BJ (cell line): Measurements from ENCODE around the gene NPTN. TPM values are rescaled to one million over a fixed set of nuclear protein-coding genes. Genes with fewer than 3 reads are reported as not detected.
A peak's percentile ranks its signal among the peaks of the same experiment; 100 is the strongest.

ENCODE experiments used
- CTCF ChIA-PET: fragments of 350-600 bp; formaldehyde crosslinking; extraction: SDS; loops from one replicate; lab custom pipeline; 2021; ENCODE audit warnings: antibody characterized with exemption, inconsistent platforms; lab: Yijun Ruan, JAX
- POLR2A ChIA-PET: fragments of 300-600 bp; sonication (Branson Sonifier 250); formaldehyde crosslinking; extraction: SDS; loops from one replicate; lab custom pipeline; 2021; ENCODE audit warnings: antibody characterized with exemption; lab: Charles Lee
- DNase-seq: peaks from one replicate; pipeline ENCODE4 v3.0.0-alpha.2; 2011; ENCODE audit warnings: low read depth
- H3K27me3 ChIP-seq: 2 replicates; pipeline ENCODE4 v1.6.0; 2011; ENCODE audit warnings: low read length; ENCODE audit not compliant: control insufficient read depth, insufficient read depth
- H3K36me3 ChIP-seq: 2 replicates; pipeline ENCODE4 v1.5.1; 2011; ENCODE audit warnings: low read length; ENCODE audit not compliant: control insufficient read depth, insufficient read depth
- H3K4me3 ChIP-seq: 2 replicates; pipeline ENCODE4 v1.5.1; 2011; ENCODE audit warnings: low read depth, mild to moderate bottlenecking, control low read depth, low read length
- CTCF ChIP-seq: IDR thresholded peaks from 2 replicates; pipeline ENCODE4 v1.5.1; 2011; ENCODE audit warnings: low read depth, mild to moderate bottlenecking, control low read depth, inconsistent platforms, low read length, moderate library complexity; ENCODE audit not compliant: insufficient read depth
- polyA plus RNA-seq: library from polyadenylated mRNA; depleted of rRNA; stranded (reverse); fragments of >200 nt; gene quantifications from 2 replicates; pipeline ENCODE4 v1.2.3, GENCODE V29; 2011

The NPTN gene
- polyA plus RNA-seq, 1 experiment: 406 TPM

GRCh38 chr15:73677146-73677607 is 44.0 kb upstream of the NPTN start:
- peaks cover 11% of the 10 kb centered on the region for H3K27me3 ChIP-seq
- peak; percentile 87 for TF ChIP-seq CTCF
- no peak overlapping the region for H3K4me3 ChIP-seq
- no peaks in the 10 kb centered on the region for H3K36me3 ChIP-seq
- CTCF ChIA-PET: interaction anchor here (0.6 to 13.9 kb wide), 23 partner anchors 10 to 1001 kb away, joined by 3 to 316 read pairs (median 4); partner anchors contain the start of gene NPTN
- DNase-seq: no peak
- POLR2A ChIA-PET: no interaction called here

GRCh38 chr15:73674587-73674986 is 41.4 kb upstream of the NPTN start:
- POLR2A ChIA-PET: interaction anchor here (0.5 kb wide), 1 partner anchor 47 kb away, joined by 5 read pairs; no protein-coding TSS in a partner anchor
- DNase-seq: no peak
- TF ChIP-seq CTCF: no peak
- no peaks in the 10 kb centered on the region for H3K36me3 ChIP-seq
- CTCF ChIA-PET: interaction anchor here (2.0 kb wide), 1 partner anchor 26 kb away, joined by 4 read pairs; no protein-coding TSS in a partner anchor
- H3K4me3 ChIP-seq: no peak overlapping the region
- peaks cover 16% of the 10 kb centered on the region for H3K27me3 ChIP-seq

- no peaks in the 10 kb centered on the region for H3K27me3 ChIP-seq
- no peak overlapping the region for H3K4me3 ChIP-seq
- no peak for DNase-seq
- TF ChIP-seq CTCF: no peak
- H3K36me3 ChIP-seq: no peaks in the 10 kb centered on the region
- ChIA-PET POLR2A (no interaction called here), CTCF (interaction anchor here (0.8 to 3.1 kb wide), 5 partner anchors 18 to 44 kb away, joined by 3 to 14 read pairs (median 3); no protein-coding TSS in a partner anchor)
Observed at GRCh38 chr15:73660455-73660854, 27.3 kb upstream of the NPTN start.

GRCh38 chr15:73658645-73659044 is 25.5 kb upstream of the NPTN start:
- ChIA-PET POLR2A (no interaction called here), CTCF (no interaction called here)
- Histone ChIP-seq H3K36me3 (no peaks in the 10 kb centered on the region), H3K4me3 (no peak overlapping the region), H3K27me3 (no peaks in the 10 kb centered on the region)
- no peak for TF ChIP-seq CTCF
- DNase-seq: no peak

GRCh38 chr15:73655724-73656123 is 22.5 kb upstream of the NPTN start:
- DNase-seq: no peak
- H3K4me3 ChIP-seq: no peak overlapping the region
- ChIA-PET CTCF (no interaction called here), POLR2A (interaction anchor here (0.6 kb wide), 1 partner anchor 196 kb away, joined by 3 read pairs; no protein-coding TSS in a partner anchor)
- TF ChIP-seq CTCF: no peak
- H3K27me3 ChIP-seq: no peaks in the 10 kb centered on the region
- H3K36me3 ChIP-seq: no peaks in the 10 kb centered on the region
